NCI-H1105 (cell line): Measurements from ENCODE around the gene PLXNA1.

Experiments used
- DNase-seq: peaks from one replicate; lab custom pipeline; 2025; lab: John Stamatoyannopoulos, UW

Gene PLXNA1

DNA sequence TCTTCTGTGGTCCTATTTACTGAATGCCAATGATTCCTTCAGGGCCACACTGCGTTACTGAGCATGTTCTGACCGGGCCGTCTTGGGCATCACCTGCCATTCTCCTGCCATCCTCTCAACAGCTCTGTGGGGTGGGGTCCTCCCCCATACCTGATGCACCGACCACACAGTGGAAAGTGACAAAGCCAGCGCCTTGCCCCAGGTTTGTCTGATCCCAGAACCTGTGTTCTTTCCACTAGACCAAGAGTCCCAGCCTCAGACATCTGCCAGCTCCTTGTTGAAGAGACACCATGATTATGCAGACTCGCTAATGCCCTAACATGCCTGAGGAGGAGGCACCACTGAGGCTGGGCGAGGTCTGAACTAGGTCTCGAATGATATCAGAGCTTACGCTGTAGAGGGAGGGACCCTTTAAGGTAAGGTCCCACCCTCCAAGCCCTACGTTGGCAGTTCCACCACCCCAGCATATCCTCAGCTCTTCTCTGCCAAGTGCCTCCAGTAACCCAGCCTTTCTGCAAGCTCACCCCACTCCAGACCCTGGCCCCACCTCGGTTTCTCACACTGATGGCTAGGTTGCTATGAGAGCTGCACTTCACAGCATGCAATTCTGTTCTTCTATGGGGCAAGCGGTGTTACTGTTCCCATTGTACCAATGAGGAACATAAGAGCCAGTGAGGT is 29.8 kb upstream of the PLXNA1 start:
- no peak for DNase-seq

DNA sequence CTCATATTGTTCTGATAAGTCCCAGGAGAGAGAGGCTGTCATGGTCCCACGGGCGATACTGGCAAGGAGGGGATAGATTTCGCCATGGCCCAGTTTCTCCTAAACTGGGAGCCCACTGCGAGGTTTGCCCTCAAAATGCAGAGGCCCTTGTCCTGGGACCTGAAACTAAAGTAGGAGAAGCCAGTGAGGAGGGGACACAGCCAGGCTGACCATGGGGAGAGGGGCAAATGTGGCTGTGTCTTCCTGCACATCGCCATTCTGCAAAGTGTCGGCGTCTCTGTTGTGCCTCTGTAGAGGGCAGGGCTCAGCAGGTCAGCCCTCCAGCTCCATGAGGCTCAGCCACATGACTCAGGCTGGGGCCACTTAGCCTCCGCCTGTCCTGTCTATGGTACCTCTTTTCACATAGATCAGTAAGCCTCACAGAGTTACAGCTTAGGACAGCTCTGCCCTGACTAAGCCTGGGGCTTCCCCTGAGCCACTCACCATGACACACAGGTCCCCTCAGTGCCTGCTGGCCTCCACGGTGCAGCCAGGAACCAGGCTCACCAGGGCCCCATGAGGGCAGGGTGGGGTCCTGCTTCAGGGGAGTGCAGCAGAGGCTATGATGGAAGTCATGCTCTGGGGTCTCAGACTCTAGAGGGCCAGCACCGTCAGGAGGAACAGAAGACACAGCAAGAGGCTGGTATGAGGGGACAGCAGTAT is 28.6 kb upstream of the PLXNA1 start:
- DNase-seq: no peak

DNA sequence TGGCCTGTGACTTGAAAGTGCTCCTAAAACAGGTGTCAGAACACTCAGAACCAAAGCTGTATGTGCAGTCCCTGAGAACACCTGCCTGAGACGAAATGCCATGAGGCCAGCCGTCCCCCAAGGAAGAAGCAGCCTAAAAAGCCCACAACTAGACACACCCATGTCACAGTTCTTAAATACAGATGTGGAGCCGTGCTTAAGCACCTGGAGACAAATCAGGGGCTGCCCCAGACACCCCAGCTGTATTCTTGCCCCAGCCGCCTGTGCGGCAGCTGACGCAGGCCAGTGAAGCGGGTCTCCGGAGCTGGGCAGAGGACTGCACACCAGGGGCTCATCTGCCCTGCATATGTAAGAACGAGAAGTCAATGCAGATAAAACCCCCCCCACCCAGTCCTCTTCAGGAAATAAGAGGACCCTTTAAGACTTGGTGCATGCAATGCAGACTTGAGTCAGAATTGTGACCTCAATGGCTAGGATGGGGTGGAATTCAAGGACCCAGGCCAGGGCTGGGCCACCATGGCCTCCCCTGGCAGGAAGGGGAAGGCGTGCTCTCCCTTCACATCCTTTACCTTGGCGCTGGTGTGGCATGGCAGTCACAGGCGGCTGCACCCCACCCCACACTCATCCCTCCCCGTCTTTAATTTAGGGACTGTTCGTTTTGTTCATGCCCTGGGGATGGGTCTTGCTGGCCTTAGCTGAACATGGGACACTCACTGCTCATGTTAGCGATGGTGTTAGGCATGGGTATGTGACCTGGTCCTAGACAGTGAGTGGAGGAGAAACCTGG is 27.7 kb upstream of the PLXNA1 start:
- DNase-seq: no peak

DNA sequence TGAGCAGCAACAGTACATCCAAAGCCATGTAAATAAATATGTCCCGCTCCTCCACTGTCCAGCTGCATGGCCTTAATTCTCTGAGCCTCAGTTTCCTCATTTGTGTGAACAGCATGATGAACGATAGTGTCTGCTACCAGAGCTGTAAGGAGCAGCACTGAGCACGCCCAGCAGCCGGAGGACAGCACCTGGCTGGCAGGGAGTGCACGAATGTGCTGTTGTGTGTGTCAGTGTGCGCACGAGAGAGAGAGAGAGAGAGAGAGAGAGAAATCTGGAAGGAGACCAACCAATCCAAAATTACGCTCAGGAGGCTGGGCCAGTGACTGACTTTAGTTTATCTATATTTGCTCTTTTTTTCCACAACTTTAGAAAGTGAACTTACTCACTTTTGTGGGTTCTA is 26.6 kb upstream of the PLXNA1 start:
- no peak for DNase-seq

DNA sequence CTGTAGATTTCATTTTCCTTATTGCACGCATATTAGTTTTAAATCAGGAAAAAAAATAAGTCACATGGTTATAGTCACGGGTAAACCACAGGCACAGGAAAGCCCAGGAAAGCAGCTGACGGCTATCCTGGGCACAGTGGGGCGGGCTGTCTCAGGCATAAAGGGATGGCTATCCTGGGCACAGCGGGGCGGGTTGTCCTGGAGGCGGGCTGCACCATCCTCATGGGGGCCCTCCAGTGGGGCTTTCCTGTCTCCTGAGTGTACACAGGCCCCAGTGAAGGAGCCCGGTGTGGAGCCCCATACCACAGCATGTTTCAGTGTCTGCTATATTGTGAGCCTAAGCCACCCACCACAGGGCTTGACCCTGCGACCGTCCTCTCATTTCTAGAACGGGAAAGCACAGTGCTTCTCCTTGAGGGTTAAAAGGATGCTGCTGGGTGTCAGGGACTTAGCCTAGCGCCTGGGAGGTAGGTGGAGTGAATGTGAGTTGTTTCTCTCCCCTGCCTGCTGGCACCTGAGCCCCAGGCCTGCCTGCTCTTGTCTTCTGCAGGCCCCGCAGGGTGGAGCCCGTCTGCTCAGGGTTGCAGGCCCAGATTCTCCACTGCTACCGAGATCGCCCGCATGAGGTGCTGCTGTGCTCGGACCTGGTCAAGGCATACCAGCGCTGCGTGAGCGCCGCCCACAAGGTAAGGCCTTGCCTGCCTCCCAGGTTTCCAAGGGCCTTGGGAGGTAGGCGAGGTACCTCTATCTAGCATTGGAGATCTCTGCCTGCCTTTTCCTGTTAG is 25.9 kb upstream of the PLXNA1 start:
- DNase-seq: no peak

DNA sequence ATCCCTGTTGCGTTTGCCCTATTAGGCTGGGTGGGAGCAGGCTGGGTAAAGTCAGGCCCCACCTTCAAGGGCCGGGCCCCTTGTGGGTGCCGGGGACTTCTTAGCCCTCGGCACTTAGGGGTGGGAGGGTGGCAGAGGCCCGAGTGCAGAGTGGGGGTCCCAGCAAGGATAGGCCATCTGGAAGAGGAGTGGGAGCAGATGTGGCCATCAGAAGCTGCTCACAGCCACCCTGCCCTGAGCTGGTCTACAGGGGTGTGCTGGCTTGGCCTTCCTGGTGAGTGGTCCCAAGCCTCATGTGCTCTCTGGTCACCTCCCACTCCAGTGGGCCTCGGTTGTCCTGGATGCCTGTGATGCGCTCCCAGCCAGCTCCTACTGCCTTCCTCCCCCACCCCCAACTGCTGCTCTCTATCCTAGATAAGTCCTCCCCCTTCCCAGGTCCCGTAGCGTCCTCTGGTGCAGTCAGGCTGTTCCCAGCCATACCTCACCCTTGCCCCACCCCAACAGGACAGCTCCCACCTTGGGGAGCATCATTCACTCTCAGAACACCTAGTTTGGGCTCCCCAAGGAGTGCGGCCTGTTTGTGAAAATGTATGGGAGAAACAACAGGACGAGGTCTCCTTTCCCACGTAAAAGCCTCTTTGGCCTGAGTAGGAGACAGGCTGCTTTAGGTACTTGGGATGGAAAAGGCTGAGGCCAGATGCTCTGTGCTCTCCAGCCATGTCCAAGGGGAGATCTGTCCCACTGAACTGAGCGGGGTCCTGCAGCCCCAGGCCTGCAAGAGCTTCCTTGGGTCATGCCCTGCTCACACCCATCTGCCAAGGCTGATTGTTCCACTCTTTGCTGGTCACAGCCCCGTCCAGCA is 24.9 kb upstream of the PLXNA1 start:
- DNase-seq: no peak

DNA sequence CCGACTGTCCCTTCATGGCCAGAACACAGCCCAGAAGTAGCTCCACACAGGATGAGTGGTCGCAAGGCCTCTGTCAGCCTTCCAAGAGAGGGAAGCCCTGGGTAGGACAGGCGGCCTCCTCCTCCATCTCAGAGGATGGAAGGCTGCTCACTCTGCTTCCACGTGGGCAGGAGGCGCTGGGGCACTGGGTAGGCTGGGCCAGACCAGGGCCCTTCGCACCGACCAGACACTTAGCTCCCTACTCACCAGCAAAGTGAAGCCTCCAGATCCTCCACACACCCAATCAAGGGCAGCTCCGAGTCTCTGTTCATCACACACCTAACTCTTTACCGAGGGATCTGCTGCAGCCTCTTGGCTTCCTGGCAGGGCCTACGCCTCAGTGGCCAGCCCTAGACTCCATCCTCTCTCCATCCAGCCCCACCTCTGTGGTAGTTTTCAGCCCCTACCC is 24.3 kb upstream of the PLXNA1 start:
- DNase-seq: no peak

DNA sequence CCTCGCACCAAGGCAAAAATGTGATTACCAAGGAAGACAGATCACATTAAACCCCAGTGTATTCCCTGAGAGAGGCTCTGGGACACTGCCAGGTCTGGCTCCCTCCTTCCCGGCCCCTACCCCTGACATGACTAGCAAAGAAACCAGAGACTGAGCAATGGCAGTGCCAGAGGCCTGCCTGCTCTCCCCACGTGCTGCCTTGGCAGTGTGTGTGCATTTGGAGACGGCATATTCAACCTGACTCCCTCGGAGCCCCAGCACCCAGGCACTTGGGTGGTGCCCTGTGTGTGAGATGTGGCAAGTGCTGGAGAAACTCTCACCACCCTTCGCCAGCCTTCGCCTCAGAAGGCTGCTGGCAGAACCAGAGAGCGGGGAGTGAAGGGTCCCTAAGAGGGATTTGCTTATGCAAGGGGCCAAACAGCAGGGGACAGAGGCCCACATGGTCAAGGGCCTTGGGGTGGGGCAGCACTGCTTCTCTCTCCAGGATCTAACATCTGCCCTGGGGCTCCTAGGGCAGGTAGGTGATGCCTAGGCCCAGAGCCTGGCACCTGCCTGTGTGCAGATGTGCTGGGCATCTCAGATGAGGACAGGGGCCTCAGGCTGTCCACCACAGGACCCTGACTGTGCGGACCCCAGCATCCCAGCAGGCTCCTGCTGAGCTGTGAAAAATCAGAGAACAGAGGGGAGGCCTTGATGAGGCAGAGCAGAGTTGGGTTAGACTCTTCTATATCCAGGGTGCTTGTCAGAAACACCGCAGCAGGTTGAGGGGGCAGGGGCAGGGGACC is 23.6 kb upstream of the PLXNA1 start:
- DNase-seq: no peak

DNA sequence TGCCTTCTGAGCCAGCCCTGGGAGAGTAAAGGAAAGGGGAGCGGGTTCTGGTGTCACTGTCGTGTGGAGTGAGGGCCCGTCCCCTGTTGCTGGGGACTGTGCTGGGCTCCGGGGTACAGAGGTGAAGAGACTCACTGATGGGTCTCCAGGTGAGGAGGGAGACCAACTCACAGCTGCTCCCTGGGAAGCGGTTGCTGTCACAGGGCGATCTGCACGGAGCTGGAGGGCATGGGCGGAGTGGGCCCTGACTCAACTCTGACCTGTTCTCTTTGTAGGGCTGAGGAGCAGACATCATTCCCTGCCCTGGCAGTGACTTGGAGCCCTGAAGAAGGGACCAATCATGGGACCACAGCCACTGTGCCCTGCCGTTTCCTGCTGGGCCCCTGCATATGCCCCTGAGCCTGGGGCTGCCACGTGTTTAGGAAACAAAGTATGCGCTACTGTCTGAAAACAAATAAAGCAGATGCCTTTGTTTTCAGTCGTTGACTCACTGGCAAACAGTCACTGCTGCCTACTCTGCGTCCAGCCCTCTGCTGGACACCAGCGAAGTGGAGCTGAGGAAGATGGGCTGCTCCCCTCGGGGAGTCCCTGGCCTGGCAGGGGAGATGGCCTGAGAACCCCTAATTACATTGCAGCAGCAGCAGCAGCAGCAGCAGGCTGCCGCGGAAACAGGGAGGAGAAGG is 22.9 kb upstream of the PLXNA1 start:
- DNase-seq: no peak

DNA sequence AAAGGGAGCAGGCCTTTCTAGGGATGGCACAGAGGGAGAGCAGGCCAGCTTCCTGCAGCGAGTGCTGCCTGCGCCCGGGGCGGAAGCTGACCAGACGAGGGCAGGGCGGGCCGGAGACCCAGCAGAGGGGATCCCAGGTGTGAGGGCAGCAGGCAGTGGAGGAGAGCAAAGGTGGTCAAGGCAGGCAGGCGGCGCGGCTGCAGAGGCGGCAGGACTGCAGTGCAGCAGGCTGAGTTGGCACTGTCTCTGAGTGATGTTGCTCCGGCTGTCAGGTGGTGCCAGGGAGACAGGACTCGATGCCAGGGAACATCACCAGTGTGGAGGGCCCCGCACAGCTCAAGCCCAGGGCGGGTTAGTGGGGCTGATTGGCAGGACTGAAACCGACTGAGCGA is 22.3 kb upstream of the PLXNA1 start:
- DNase-seq: no peak

DNA sequence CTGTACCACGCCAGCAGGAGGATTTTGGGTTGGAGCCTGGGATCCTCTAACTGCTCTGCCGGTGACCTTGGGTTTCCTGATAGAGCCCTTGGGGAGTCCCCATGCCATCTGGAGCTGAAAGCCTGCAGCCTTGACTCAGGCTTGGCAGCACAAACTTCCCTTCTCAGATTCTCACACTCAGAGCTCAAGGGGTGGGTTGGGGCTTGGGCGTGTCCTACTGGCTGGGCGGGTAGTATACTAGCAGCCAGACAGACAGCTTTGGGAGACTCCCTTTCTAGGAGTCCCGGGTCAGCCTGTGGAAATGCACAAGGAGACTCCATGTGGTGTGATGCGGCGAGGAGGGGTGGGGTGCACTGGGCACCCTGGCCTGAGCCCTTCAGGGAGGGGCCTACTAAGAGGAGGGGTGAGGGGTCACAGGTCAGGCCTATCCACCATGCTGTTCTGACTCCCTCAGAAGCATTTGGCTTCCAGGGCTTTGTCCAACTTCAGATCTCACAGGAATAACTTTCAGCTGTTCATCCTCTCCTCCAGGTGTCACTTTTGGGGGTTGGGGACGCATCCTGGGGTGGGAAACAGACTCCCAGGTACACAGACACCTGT is 21.6 kb upstream of the PLXNA1 start:
- no peak for DNase-seq

DNA sequence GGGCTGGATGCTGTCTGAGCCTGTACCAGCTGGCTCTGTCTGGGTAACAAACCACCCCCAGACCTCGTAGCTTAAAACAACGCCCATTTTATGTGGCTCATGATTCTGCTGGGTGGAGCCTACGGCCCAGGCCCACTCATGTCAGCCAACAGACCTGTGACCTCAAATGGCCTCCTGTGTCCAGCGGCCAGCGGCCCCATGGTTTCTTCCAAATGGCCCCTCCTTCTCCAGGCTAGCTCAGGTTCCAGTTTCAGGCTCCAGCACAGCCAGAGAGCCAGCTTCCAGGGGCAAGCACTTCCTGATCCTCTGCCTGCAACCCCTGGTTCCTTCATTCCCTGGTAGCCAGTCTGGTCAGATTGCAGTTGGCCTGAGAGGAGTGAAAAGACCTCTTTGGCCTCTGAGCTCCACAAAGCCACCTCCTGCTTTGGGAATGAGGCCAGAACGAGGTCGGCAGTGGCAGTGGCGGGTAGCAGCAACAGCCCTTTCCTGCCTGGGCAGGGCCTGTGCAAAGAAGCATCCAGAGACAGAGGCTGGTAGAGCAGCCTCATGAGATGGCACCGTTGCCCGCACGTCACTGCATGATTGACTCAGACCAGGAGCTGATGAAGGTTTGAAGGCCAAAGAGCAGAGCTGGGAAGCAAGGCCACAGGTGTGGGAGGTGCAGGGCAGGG is 21.0 kb upstream of the PLXNA1 start:
- DNase-seq: no peak

DNA sequence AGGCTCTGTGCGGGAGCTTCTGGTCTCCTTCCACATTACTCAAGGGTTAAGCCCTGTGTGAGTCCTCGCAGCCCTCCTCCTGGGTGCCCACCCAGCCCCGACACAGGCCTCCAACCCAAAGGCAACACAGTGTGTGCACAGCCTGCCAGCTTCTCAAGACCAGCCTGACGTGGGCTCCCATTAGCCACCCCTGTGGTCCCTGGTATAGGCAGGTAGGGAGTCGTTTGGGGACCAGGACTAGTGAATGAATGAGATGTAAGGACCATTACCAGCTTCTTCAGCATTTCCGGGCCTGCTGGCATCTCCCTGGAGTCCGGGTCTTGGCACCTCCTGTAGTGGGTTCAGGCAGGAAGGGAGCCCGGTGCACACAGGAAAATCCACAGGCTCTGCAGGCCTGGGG is 20.2 kb upstream of the PLXNA1 start:
- DNase-seq: no peak

DNA sequence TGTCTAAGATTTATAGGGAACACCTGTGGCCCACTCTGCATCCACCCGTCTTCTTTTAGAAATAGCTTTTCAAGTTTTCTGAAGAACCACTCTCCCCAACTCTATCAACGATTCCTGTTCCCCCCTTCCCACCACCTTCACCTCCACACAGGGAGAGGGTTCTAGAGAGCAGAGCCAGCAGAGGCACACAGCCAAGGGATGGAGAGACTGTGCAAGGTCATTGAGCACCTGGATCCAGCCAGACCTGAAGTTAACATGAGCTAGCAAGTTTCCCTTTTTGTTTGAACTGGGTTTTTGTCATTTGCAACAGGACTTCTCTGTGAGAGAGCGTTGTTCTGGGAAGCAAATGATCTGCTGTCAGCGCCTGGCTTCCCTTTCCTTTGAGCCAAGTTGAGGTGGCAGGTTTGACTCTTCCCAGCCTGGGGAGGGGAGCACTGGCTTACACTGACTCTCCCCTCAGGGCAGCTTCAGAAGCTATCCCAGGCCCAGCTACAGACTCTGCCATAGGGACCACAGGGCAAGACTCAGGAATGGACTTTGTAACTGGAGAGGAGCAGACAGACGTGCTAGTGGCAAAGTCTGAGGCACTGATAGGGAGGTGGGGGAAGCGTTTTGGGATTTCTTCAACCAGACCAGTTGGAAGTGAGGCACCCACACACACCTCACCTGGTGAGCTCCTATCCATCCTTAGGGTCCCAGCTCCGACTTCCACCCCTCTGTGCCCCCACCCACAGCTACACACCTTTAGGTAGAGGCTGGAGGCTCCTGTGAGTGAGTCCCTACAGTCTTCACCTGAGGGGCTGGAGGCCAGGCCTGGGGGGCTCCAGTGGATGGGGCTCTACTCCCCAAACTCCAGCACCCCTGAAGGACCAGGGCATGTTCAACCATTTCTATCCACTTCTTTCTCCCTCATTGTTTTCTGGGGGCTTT is 19.4 kb upstream of the PLXNA1 start:
- DNase-seq: no peak

DNA sequence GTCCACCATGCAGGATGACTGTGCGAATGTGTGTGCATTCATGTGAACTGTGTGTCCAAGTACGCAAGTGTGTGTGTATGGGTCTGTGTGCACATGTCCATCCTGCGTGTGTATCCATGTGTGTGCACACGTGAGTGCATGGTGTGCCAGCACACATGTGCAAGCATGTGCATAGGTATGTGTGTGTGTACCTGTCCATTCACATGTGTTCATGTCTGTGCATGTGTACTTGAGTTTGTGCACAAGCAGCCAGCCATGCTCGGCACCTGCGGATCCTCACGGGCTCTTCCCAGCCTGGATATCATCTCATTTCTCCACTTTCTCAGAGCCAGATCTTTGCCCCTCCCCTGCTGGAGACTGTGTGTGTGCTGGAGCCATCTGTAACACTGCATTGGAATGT is 18.7 kb upstream of the PLXNA1 start:
- no peak for DNase-seq

DNA sequence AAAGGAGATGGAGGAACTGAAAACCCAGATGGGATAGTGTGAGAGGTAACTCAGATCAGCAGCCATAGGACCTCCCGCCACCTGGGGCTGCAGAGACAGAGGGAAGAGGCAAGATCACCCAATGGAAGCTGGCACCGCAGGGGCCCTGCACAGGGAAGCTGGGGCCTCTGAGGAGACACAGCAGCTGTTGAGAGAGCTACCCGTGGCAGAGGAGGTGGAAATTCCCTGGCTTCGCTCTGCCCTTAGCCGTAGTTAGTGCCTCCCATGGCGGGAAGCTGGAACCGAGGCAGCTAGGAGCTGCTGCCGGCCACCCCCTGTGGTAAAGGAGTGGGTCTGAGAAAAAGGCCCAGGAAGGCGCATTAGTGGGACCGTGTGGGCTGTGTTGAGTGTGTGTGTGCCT is 18.0 kb upstream of the PLXNA1 start:
- no peak for DNase-seq

DNA sequence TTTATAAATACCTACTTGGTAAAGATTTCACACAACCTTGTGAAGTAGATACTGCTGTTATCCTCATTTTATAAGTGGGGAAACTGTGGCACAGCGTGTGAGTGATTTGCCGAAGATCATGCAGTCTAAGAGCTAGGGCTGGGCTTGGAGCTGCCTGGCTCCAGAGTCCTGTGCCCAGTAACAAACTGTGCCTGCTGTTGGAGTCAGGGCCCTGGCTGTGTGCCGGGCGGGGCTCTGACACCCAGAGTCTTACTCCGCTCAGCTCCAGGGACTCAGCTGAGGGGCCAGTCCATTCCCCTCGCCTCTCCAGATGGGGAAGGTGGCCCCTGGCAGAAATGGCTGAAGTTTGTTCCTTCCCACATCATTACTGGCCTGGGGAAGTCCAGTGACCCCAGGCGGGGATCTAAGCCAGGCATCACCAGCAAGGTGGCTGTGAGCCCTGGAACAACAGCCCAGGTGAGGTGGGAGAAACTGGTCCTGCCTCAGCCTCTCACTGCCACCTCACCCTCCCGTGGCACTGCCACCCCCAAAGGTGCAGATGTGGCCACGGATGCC is 17.3 kb upstream of the PLXNA1 start:
- DNase-seq: no peak

DNA sequence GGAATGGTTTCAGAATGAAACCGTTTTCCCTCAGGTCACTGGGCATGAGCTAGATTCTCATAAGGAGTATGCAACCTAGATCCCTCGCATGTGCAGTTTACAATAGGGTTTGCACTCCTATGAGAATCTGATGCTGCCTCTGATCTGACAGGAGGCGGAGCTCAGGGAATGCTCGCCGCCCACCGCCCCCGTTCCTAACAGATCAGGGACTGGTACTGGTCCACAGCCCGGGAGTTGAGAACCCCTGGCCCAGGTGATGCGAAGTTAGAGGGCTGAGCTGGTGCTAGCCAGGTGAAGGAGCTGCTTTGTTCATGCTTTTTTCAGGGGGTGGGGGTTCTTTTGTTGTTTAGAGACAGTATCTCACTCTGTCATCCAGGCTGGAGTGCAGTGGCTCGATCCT is 15.5 kb upstream of the PLXNA1 start:
- no peak for DNase-seq
